ENCODE measurements around the gene CDS1.
"Not testable (repeated sequence)": the region's sequence is repeated elsewhere in the genome, so short reads cannot be mapped to it uniquely, and the experiment has no call there.

CDS1 gene

GRCh38 chr4:84582988-84583875 lies at the start of gene CDS1:
Gene CDS1 (plus strand): TSS chr4:84583127. CDS start chr4:84583402, 275 bp downstream.
- TF ChIP-seq CTCF (IDR thresholded peaks at IDR 0.05; ENCODE audit: insufficient read depth, missing control alignments), result no peak
- FAIRE-seq (no peak), DNase-seq (ENCODE audit: insufficient read length, low spot score) (no peak)

GRCh38 chr4:84535901-84536300 lies 47.0 kb upstream of the CDS1 start:
- FAIRE-seq, result no peak
- TF ChIP-seq CTCF (IDR thresholded peaks at IDR 0.05; ENCODE audit: insufficient read depth, missing control alignments), result no peak
- DNase-seq (ENCODE audit: insufficient read length, low spot score), result no peak

- FAIRE-seq, result no peak
- no peak for DNase-seq (ENCODE audit: insufficient read length, low spot score)
- TF ChIP-seq CTCF (IDR thresholded peaks at IDR 0.05; ENCODE audit: insufficient read depth, missing control alignments), result no peak
Measured at GRCh38 chr4:84545093-84545492, 37.8 kb upstream of the CDS1 start.

GRCh38 chr4:84547211-84547610 lies 35.7 kb upstream of the CDS1 start:
- DNase-seq (ENCODE audit: insufficient read length, low spot score) (no peak), FAIRE-seq (no peak)
- no peak for TF ChIP-seq CTCF (IDR thresholded peaks at IDR 0.05; ENCODE audit: insufficient read depth, missing control alignments)

GRCh38 chr4:84549191-84549590 lies 33.7 kb upstream of the CDS1 start:
- not testable (repeated sequence) for DNase-seq (ENCODE audit: insufficient read length, low spot score); FAIRE-seq

- no peak for FAIRE-seq
Measured at GRCh38 chr4:84562156-84562555, 20.8 kb upstream of the CDS1 start.

GRCh38 chr4:84563002-84563401 lies 19.9 kb upstream of the CDS1 start:
- DNase-seq (ENCODE audit: insufficient read length, low spot score) (no peak), FAIRE-seq (no peak)
- no peak for TF ChIP-seq CTCF (IDR thresholded peaks at IDR 0.05; ENCODE audit: insufficient read depth, missing control alignments)

More at GRCh38 chr4:84562156-84562555, 20.8 kb upstream of the CDS1 start:
- DNase-seq (ENCODE audit: insufficient read length, low spot score), result no peak
- TF ChIP-seq CTCF (IDR thresholded peaks at IDR 0.05; ENCODE audit: insufficient read depth, missing control alignments), result no peak
